Vagina (tissue), 2 donors: ENCODE data around the gene DNM3. TPM values are rescaled to one million over a fixed set of nuclear protein-coding genes. Genes with fewer than 3 reads are reported as not detected.

Experiments used
- DNase-seq, 2 donors: peaks; one replicate each; pipeline ENCODE4 v3.0.0-alpha.2; 2017; ENCODE audit errors: extremely low spot score in 2 of 2
- H3K27ac ChIP-seq: fragments of 200-600 bp; sonication (generic); one replicate; pipeline ENCODE4 v1.5.1; 2019
- H3K27me3 ChIP-seq: fragments of 200-600 bp; sonication (generic); one replicate; pipeline ENCODE4 v1.5.1; 2019
- H3K36me3 ChIP-seq, 2 donors: fragments of 200-600 bp; sonication (generic); one replicate each; pipeline ENCODE4 v1.5.1; 2017 to 2019
- H3K4me1 ChIP-seq: fragments of 200-600 bp; sonication (generic); one replicate; pipeline ENCODE4 v1.5.1; 2019
- H3K4me3 ChIP-seq, 2 donors: fragments of 200-600 bp; sonication (generic); 1 replicate in 1 of 2; 2 replicates in 1 of 2; pipeline ENCODE4 v1.5.1; 2016 to 2019
- H3K9me3 ChIP-seq: fragments of 200-600 bp; sonication (generic); one replicate; pipeline ENCODE4 v1.5.1; 2019
- CTCF ChIP-seq, 3 experiments: fragments of 450-650 bp in 2 of 3; fragments of 200-600 bp in 1 of 3; sonication (generic) in 1 of 3; IDR thresholded peaks; one replicate each; pipeline ENCODE4 v1.5.1; 2017 to 2019; ENCODE audit warnings: antibody characterized with exemption in 3 of 3, mild to moderate bottlenecking in 2 of 3, moderate library complexity in 2 of 3
- POLR2A ChIP-seq, 2 donors: fragments of 450-650 bp; IDR thresholded peaks; one replicate each; pipeline ENCODE4 v1.6.1; 2017; ENCODE audit warnings: antibody characterized with exemption in 2 of 2, mild to moderate bottlenecking in 2 of 2, moderate library complexity in 2 of 2
- POLR2AphosphoS5 ChIP-seq, 2 donors: sonication (generic); formaldehyde crosslinking; IDR thresholded peaks; one replicate each; pipeline ENCODE4 v1.9.0; 2017; ENCODE audit warnings: antibody characterized with exemption in 2 of 2, mild to moderate bottlenecking in 2 of 2, low read depth in 1 of 2; ENCODE audit not compliant: insufficient read depth in 1 of 2
- intact Hi-C: fragments of 100-400 bp; cut with DNase I; formaldehyde crosslinking; loops from one replicate; pipeline ENCODE4 v1.15.1; 2023
- total RNA-seq: library from RNA; depleted of rRNA; stranded (reverse); fragments of >200 nt; gene quantifications from one replicate; pipeline ENCODE4 v1.2.3, GENCODE V29; 2016

Gene DNM3
- total RNA-seq, 1 donor from 2014 or later: 15.5 TPM

GRCh38 chr1:171984262-171984661 lies 143.0 kb downstream of the DNM3 start:
- peaks cover 0 to 5% of the 10 kb centered on the region in 2 donors for H3K36me3 ChIP-seq
- H3K4me3 ChIP-seq: no peak overlapping the region
- no peak overlapping the region for H3K27ac ChIP-seq
- no peaks in the 10 kb centered on the region for H3K9me3 ChIP-seq
- TF ChIP-seq CTCF (IDR thresholded peaks at IDR 0.05) (no peak), POLR2A (IDR thresholded peaks at IDR 0.05) (no peak), POLR2AphosphoS5 (IDR thresholded peaks at IDR 0.05; ENCODE audit: insufficient read depth in 1 of 2, low read depth in 1 of 2) (no peak)
- no peaks in the 10 kb centered on the region for H3K4me1 ChIP-seq
- H3K27me3 ChIP-seq: no peaks in the 10 kb centered on the region
- DNase-seq: no peak
- intact Hi-C loops: no loop called here

- Histone ChIP-seq H3K9me3 (no peaks in the 10 kb centered on the region), H3K4me1 (no peaks in the 10 kb centered on the region), H3K27ac (no peak overlapping the region), H3K4me3 (no peak overlapping the region), H3K36me3 (peaks cover 0 to 5% of the 10 kb centered on the region in 2 donors), H3K27me3 (no peaks in the 10 kb centered on the region)
- intact Hi-C loops: loop anchor here (5.0 kb wide), 1 partner anchor 183 kb away; no protein-coding TSS in a partner anchor
- DNase-seq: no peak
- TF ChIP-seq CTCF (IDR thresholded peaks at IDR 0.05): peak; percentile 47 to 66 (median 65)
- no peak for TF ChIP-seq POLR2AphosphoS5 (IDR thresholded peaks at IDR 0.05; ENCODE audit: insufficient read depth in 1 of 2, low read depth in 1 of 2)
These were observed 143.7 kb downstream of the DNM3 start for GRCh38 chr1:171984850-171985485.

- no peaks in the 10 kb centered on the region for H3K27me3 ChIP-seq
- no peak for DNase-seq
These were observed 144.3 kb downstream of the DNM3 start for GRCh38 chr1:171985639-171986038.

GRCh38 chr1:171988243-171988885 lies 147.1 kb downstream of the DNM3 start:
- intact Hi-C loops: loop anchor here (5.0 kb wide), 1 partner anchor 186 kb away; no protein-coding TSS in a partner anchor
- TF ChIP-seq POLR2AphosphoS5 (IDR thresholded peaks at IDR 0.05; ENCODE audit: insufficient read depth in 1 of 2, low read depth in 1 of 2): no peak
- TF ChIP-seq CTCF (IDR thresholded peaks at IDR 0.05): no peak
- no peak for TF ChIP-seq POLR2A (IDR thresholded peaks at IDR 0.05)
- Histone ChIP-seq H3K27ac (no peak overlapping the region), H3K27me3 (no peaks in the 10 kb centered on the region), H3K4me1 (no peaks in the 10 kb centered on the region), H3K9me3 (no peaks in the 10 kb centered on the region), H3K4me3 (no peak overlapping the region), H3K36me3 (peaks cover 0 to 5% of the 10 kb centered on the region in 2 donors)
- DNase-seq: no peak

More at GRCh38 chr1:171985639-171986038, 144.3 kb downstream of the DNM3 start:
- TF ChIP-seq POLR2A (IDR thresholded peaks at IDR 0.05) (no peak), POLR2AphosphoS5 (IDR thresholded peaks at IDR 0.05; ENCODE audit: insufficient read depth in 1 of 2, low read depth in 1 of 2) (no peak), CTCF (IDR thresholded peaks at IDR 0.05) (no peak)
- intact Hi-C loops: loop anchor here (5.0 kb wide), 1 partner anchor 183 kb away; no protein-coding TSS in a partner anchor
- Histone ChIP-seq H3K27ac (no peak overlapping the region), H3K9me3 (no peaks in the 10 kb centered on the region), H3K4me1 (no peaks in the 10 kb centered on the region), H3K36me3 (peaks cover 0 to 5% of the 10 kb centered on the region in 2 donors), H3K4me3 (no peak overlapping the region)

- Histone ChIP-seq H3K36me3 (peaks cover 0 to 5% of the 10 kb centered on the region in 2 donors), H3K4me3 (no peak overlapping the region), H3K4me1 (no peaks in the 10 kb centered on the region), H3K27me3 (no peaks in the 10 kb centered on the region), H3K27ac (no peak overlapping the region), H3K9me3 (no peaks in the 10 kb centered on the region)
- no peak for TF ChIP-seq CTCF (IDR thresholded peaks at IDR 0.05)
- TF ChIP-seq POLR2AphosphoS5 (IDR thresholded peaks at IDR 0.05; ENCODE audit: insufficient read depth in 1 of 2, low read depth in 1 of 2): no peak
- no peak for TF ChIP-seq POLR2A (IDR thresholded peaks at IDR 0.05)
- no peak for DNase-seq
- intact Hi-C loops: no loop called here
These were observed 149.1 kb downstream of the DNM3 start for GRCh38 chr1:171990371-171990770.
